SIG-M5 (cell line): ENCODE data around the gene ZNF527.
A peak's percentile ranks its signal among the peaks of the same experiment; 100 is the strongest.
"Not testable (repeated sequence)": the region's sequence is repeated elsewhere in the genome, so short reads cannot be mapped to it uniquely, and the experiment has no call there.

ENCODE experiments used
- DNase-seq: peaks from one replicate; lab custom pipeline; 2025; lab: John Stamatoyannopoulos, UW

ZNF527 gene

DNA sequence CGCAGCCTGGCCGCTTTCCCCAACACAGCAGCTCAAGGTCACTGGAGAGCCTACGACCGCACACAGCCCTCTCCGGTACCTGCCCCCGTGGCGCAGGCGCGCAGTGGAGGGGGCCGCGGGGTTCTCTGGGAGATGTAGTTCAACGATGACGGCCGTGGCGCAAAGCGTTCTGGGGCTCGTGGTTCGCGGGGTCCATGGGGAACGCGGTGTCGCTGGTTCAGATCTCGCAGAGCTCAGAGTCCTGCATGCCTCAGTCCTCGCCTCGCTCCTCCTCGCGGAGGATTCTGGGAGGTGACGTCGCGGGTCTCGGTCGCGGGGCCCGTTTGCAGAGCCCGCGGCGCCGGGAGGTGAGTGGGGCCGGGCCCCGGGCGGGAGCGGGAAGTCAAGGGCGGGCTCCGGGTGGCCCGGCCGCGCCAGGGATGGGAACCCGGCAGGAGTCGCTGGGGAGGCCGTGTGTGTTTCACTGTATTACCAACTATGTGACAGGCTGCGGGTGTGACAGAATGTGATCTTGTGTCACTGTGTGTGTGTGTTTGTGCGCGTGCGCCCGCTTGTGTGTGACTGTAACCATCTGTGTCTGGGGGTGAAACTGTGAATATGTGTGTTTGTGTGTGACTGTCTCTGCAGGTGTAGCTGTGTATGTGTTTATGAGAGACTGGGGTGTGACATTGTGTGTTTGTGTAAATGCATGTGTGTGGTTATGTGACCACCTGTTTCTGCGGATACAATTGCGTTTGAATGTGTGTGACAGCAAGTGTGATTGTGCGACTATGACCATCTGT lies at the start of gene ZNF527:
ZNF527 (plus strand) TSS at position 220 of the 782 bp plus-strand sequence. CDS start 3,100 bp downstream, outside the sequence.
- peak; percentile 73 for DNase-seq

DNA sequence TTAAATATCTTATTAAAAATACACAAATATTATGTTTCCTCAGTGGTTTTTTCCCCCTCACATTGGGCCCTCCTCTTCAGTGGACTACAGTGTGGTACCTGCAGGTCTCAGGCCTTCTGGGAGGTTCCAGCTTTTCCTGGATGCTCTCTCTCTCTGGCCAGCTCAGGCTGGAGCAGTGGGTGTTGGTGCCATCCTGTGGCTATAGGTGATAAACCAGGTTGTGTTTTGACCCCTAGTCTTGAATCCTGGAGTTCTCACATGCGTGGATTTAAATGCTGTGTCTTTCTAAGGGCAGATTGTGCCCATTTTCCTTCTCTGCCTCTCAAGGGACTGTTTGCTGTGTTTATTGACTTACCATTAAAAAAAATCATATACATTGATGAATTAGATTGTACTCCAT lies 41.2 kb upstream of the ZNF527 start:
- no peak for DNase-seq

DNA sequence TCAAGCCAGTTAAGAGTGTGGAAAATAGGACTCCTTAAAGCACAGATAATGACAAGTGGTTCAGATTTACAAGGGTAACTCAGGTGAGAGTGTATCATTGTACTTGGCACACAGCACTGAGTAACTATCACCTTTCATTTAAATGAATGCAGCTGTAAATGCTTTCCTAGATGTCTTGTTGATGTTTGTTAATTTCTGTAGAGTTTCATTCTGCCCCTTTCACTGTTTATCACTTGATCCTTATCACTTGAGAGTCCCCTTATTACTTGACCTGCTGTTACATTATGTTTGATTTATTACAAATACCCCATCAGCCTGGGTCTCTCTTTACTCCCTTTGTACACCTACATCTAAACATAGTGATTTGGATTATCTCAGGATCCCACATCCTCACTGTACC lies 38.1 kb upstream of the ZNF527 start:
- no peak for DNase-seq

DNA sequence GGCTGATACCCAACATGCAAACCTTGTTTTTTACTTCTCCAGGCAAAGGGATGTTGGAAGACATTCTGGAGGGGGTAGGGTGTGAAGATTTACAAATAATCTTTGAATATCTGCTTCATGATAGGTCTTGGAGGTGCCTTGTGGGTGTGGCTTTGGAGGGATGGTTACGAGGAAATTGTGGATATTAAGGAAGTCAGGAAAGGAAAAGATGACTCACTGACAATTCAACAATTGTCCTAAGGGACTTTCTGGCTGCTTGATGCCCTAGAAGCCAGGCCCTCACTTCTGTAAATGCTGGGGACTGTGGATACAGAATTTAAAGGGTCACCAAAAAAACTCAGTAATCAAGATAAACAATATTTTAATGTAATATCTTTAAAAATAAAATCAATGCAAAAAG lies 37.4 kb upstream of the ZNF527 start:
- no peak for DNase-seq

DNA sequence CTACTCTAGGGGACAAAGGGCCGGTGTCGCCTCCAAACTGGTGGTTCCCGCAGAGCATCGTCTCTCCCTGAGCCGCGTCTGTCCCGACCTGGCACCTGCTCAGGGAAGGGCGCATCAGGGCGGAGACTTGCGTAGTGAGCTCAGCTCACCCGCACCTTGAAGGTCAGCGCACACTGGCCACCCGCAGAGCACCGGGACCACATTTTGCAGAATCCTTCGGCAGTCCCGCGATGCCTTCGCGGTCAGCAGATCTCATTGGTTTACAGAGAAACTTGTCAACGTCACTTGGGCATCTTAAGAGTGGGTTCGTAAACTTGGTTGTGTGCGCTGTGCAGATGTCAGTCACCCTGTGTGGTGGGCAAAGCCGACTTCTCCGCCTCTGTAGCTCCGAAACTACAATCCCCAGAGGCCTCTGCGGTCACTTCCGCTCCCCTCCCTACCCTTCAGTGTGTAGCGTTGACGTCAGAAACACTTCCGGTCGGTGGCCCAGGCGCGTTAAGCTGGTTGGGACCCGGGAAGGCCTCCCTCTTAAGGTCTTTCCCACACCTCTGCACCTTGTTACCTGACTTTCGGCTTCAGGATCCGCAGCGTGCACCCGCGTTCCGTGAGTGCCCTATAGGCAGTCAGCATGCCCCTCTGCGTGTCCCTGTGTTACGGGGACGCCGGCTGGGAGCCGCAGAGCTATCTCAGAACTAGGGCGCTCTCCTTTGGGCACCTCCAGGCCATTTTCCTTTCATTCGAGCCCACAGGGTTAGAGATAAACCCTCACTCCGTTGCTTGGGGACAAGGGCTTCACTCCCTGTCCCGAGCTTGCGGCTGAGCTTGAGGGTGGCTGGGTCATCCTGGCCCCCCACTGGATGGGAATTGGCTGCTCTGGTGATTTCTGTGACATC lies 36.5 kb upstream of the ZNF527 start:
- no peak for DNase-seq

DNA sequence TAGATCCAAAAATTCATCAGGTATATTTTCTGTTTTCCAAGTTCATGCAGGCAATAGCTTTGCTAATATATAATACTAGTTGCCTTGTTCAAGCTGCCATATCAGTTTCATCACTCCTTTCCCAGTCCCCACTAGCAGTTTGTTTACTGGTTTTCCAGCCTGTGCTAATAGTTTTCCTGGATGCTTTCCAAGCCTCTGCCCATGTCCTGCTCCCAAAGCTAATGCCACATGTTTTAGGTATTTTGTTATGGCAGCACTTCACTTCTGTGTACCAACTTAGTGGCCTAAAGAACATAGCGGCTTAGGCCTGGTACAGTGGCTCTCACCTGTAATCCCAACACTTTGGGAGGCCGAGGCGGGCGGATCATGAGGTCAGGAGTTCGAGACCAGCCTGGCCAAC lies 28.1 kb upstream of the ZNF527 start:
- no peak for DNase-seq

DNA sequence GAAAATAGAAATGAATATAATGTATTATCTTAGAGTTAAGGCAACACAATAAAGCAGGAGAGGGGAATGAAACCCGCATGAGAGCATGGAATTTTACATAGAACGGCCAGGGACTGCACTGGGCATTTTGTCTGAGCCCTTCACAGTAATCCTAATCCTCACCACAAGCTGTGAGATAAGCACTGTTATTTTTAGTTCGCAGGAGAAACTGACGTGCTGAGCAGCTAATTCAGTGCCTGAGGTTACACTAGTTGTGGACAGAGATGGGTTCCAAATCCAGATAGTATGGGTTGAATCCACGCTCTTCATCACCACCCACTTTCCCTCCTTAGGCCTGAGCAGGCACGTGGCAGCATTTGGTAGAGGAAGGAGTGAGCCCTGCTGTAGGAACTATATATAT lies 24.8 kb upstream of the ZNF527 start:
- no peak for DNase-seq

DNA sequence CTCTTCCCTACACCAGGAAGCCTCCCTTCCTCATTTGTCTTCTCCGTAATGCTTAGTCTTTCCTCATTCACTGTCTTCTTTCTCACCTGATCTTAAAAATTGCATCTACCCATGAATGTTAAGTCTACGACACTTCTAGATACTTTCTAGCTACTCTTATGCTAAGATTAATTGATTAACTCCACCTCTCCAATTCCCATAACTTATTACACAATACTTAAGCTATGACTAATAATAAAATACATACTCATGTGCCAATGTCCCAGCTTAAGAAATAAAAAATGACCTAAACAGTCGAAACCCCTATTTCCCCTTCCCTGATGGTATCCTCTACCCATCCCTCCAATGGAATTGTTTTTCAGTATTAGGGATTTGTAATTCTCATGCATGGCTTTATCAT lies 22.8 kb upstream of the ZNF527 start:
- no peak for DNase-seq

DNA sequence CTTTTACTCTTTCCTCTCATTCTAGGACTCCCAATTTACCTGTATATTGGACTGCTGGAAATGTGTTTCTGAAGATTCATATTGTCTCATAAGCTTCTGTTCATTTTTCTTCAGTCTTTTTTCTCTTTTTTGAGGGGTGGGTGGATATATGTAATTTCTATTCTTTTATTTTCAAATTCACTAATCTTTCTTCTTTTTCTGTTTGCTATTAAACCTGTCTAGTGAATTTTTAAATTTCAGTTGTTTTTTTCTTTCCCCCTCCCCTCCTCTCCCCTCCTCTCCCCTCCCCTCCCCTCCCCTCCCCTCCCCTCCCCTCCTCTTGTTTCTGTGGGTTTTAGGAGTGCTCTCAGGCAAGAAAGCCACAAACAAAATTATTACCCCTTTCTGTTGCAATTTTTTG lies 16.9 kb upstream of the ZNF527 start:
- no peak for DNase-seq

DNA sequence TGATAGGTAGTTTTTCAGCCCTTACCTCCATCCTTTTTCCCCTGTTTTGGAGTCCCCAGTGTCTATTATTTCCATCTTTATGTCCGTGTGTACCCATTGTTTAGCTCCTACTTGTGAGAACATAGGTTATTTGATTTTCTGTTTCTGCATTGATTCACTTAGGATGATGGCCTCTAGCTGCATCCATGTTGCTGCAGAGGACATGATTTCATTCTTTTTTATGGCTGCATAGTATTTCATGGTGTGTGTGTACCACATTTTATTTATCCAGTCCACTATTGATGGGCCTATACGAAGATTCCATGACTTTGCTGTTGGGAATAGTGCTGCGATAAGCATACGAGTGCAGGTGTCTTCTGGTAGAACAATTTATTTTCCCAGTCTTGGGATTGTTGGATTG lies 15.0 kb upstream of the ZNF527 start:
- no peak for DNase-seq

DNA sequence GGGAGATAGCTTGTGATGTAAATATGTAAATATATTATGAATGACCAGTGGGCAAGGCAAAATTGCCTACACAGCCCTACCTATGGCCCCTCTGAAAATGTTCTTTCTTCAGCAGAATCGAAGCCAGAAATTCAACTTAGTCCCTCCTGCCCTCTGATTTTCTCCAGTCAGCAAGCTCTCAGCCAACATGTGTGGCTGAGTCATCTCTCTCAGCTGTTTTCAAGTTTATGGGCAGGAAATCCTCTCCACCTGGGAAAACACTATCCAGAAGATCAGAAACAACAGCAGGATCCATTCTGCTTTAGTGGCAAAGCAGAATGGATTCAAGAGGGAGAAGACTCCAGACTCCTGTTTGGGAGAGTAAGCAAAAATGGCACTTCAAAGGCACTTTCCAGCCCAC lies 8.9 kb upstream of the ZNF527 start:
- DNase-seq = no peak

DNA sequence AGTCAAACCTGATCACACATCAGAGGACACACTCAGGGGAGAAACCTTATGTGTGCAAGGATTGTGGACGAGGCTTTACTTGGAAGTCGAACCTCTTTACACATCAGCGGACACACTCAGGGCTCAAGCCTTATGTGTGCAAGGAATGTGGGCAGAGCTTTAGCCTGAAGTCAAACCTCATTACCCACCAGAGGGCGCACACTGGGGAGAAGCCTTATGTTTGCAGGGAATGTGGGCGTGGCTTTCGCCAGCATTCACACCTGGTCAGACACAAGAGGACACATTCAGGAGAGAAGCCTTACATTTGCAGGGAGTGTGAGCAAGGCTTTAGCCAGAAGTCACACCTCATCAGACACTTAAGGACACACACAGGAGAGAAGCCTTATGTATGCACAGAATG lies 8.2 kb upstream of the ZNF527 start:
- no peak for DNase-seq

DNA sequence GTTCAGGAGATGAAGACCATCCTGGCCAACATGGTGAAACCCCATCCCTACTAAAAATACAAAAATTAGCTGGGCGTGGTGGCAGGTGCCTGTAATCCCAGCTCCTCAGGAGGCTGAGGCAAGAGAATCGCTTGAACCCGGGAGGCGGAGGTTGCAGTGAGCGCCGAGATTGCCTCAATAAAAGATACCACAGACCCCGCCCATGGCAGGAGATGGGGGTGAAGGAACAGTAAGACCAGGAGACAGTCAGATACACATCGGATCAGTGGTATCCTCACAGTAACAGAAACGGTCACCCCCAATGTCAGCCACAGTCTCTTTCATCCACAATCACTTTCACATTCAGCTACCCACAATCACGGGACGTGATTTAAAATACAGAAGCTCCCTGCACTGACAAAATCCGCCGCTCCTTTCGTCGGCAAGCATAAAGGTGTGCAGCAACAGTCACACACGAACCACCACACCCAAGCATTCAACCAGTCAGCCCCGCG lies 466 bp upstream of the ZNF527 start:
- DNase-seq = not testable (repeated sequence)

DNA sequence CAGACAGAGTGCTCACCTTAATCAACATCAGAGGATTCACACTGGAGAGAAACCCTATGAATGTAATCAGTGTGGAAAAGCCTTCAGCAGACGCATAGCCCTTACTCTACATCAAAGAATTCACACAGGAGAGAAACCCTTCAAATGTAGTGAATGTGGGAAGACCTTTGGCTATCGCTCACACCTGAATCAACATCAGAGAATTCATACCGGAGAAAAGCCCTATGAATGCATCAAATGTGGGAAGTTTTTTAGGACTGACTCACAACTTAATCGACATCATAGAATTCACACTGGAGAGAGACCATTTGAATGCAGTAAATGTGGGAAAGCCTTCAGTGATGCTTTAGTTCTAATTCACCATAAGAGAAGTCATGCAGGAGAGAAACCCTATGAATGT lies 18.3 kb downstream of the ZNF527 start:
- no peak for DNase-seq

DNA sequence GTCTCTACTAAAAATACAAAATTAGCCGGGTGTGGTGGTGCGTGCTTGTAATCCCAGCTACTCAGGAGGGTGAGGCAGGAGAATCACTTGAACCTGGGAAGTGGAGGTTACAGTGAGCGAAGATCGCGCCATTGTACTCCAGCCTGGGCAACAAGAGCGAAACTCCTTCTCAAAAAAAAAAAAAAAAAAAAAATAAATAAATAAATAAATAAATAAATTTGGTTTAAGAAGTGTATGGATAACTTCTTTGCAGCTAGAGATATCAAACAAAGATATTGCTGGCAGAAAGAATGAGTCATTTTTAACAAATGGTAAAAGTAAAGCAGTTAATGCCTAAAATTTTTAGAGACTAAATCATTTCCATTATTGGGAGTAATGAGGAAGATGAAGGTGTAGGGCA lies 20.5 kb downstream of the ZNF527 start:
- DNase-seq = not testable (repeated sequence)

DNA sequence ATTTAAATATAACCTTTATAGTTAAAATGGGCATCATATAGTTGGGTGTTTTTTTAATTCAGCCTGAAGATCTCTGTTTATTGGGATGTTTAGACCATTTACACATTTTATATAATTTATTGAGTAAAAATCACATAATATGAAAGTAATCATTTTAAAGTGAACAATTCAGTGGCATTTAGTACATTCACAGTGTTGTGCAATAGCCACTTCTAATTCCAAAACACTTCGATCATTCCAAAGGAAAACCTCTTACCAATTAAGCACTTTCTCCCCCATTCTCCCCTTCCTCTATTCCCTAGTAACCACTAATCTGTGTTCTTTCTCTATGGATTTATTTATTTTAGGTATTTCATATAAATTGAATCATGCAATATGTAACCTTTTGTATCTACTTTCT lies 30.2 kb downstream of the ZNF527 start:
- DNase-seq = no peak

DNA sequence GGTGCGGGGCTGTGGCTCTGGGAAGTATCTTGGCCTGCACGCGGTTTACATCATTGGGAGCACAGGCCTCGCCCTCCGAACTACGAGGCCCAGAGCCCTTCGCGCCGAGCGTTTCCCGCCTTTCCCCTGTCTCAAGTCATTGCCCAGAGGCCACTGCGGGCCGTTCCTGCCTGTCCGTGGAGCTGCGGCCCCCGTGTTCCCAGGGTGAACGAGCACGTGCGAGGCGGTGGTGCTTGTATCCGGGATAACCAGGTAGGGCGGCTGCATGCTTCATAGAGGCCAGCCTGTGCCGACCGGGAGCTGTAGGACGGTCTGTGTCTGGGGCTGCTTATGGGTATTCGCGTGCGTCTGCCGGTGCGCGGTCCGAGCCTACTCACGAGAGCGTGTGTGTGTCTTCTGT lies 32.5 kb downstream of the ZNF527 start:
- no peak for DNase-seq

DNA sequence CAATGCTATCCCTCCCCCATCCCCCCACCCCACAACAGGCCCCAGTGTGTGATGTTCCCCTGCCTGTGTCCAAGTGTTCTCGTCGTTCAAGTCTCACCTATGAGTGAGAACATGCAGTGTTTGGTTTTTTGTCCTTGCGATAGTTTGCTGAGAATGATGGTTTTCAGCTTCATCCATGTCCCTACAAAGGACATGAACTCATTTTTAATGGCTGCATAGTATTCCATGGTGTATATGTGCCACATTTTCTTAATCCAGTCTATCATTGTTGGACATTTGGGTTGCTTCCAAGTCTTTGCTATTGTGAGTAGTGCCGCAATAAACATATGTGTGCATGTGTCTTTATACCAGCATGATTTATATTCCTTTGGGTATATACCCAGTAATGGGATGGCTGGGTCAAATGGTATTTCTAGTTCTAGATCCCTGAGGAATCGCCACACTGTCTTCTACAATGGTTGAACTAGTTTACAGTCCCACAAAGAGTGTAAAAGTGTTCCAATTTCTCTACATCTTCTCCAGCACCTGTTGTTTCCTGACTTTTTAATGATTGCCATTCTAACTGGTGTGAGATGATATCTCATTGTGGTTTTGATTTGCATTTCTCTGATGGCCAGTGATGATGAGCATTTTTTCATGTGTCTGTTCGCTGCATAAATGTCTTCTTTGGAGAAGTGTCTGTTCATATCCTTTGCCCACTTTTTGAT lies 35.4 kb downstream of the ZNF527 start:
- DNase-seq = not testable (repeated sequence)

DNA sequence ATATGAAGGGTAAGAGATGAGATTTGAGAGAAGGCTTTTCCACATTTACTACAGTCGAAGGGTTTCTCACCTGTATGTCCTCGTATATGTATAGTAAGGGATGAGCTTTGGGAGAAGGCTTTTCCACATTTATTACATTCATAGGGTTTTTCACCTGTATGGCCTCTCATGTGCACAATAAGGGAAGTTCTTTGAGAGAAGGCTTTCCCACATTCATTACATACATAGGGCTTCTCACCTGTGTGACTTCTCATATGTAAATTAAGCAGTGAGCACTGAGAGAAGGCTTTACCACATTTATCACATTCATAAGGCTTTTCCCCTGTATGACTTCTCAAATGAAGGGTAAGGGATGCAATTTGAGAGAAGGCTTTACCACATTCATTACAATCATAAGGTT lies 41.8 kb downstream of the ZNF527 start:
- no peak for DNase-seq

DNA sequence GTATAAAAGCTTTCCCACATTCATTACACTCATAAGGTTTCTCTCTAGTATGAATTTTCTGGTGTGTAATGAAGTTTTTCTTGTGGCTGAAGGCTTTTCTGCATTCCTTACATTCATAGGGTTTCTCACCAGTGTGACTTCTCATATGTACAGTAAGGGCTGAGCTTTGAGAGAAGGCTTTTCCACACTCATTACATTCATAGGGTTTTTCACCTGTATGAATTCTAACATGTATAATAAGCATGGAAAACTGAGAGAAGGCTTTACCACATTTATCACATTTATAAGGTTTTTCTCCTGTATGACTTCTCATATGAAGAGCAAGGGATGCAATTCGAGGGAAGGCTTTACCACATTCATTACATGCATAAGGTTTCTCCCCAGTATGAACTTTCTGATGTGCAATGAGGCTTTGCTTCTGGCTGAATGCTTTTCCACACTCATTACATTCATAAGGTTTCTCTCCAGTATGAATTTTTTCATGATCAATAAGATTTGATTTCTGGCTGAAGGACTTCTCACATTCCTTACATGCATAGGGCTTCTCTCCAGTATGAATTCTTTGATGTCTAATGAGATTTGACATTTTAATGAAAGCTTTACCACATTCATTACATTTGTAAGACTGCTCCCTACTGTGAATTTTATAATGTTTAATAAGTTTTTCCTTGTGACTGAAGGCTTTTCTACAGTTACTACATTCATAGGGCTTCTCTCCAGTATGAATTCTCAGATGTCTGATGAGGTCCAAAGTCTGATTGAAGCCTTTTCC lies 42.6 kb downstream of the ZNF527 start:
- DNase-seq = no peak
